M059J (cell line): Measurements from ENCODE around the gene MOBP. TPM values are rescaled to one million over a fixed set of nuclear protein-coding genes. Genes with fewer than 3 reads are reported as not detected.
A peak's percentile ranks its signal among the peaks of the same experiment; 100 is the strongest.

Experiments used
- DNase-seq: peaks from one replicate; pipeline ENCODE4 v3.0.0-alpha.2; 2012; ENCODE audit warnings: low read depth
- total RNA-seq: library from RNA; depleted of rRNA; stranded (reverse); fragments of >200 nt; shearing (Covaris generic); gene quantifications from 2 replicates; pipeline ENCODE4 v1.2.3, GENCODE V29; 2014; rRNA removed

MOBP gene
- total RNA-seq, 1 experiment from 2014 or later: not detected

GRCh38 chr3:39541442-39541841, 74.0 kb downstream of the MOBP start:
- DNase-seq: no peak

- DNase-seq: peak; percentile 12
Observed at GRCh38 chr3:39541917-39542329, 74.4 kb downstream of the MOBP start.

- no peak for DNase-seq
Observed at GRCh38 chr3:39542588-39542988, 75.1 kb downstream of the MOBP start.

- no peak for DNase-seq
Observed at GRCh38 chr3:39548282-39548681, 80.8 kb downstream of the MOBP start.

GRCh38 chr3:39550354-39551051, 83.0 kb downstream of the MOBP start:
- no peak for DNase-seq

Other genes starting within 250 kb of the MOBP start
- gene CX3CR1, start 187.6 kb upstream of the MOBP start, total RNA-seq: 0.02 TPM in 1 of 2 replicates, not detected in the other
- gene CCR8, start 138.0 kb upstream of the MOBP start, total RNA-seq: not detected in 2 replicates
- 20.6 and 26.4 TPM in 2 replicates for gene SLC25A38, start 84.3 kb upstream of the MOBP start, total RNA-seq
- 933 and 1,152 TPM in 2 replicates for gene RPSA, start 61.0 kb upstream of the MOBP start, total RNA-seq